ENCODE results near the gene SREK1.

DNA sequence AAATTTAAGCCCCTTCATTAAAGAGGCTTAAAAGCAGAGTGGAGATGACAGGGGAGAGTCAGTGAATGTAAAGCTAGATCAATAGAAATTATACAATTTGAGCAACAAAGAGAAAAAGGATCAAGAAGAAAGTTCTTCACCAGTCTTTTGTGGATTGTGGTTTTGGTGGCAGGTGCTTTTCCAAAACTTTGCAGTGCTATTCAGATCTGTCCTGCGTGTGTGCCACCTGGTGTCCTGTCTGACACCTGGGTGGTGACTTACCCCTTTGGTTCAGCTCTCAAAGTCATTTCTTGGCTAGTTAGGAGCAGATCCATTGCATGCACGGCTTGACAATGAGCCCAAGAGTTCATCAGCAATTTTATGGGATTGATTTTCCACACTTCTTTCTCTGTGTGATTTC, 69.4 kb downstream of the SREK1 start:
- TF ChIP-seq, protein P1, sequence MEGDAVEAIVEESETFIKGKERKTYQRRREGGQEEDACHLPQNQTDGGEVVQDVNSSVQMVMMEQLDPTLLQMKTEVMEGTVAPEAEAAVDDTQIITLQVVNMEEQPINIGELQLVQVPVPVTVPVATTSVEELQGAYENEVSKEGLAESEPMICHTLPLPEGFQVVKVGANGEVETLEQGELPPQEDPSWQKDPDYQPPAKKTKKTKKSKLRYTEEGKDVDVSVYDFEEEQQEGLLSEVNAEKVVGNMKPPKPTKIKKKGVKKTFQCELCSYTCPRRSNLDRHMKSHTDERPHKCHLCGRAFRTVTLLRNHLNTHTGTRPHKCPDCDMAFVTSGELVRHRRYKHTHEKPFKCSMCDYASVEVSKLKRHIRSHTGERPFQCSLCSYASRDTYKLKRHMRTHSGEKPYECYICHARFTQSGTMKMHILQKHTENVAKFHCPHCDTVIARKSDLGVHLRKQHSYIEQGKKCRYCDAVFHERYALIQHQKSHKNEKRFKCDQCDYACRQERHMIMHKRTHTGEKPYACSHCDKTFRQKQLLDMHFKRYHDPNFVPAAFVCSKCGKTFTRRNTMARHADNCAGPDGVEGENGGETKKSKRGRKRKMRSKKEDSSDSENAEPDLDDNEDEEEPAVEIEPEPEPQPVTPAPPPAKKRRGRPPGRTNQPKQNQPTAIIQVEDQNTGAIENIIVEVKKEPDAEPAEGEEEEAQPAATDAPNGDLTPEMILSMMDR (IDR thresholded peaks at IDR 0.05), result no peak
- no peak for TF ChIP-seq POLR2A (IDR thresholded peaks at IDR 0.05)

Measured in testis (tissue), 2 donors.